Measurements from ENCODE around the gene RCOR2. TPM values are rescaled to one million over a fixed set of nuclear protein-coding genes. Genes with fewer than 3 reads are reported as not detected.

RCOR2 gene
- total RNA-seq, 1 experiment from 2014 or later, result 77.4 TPM

DNA sequence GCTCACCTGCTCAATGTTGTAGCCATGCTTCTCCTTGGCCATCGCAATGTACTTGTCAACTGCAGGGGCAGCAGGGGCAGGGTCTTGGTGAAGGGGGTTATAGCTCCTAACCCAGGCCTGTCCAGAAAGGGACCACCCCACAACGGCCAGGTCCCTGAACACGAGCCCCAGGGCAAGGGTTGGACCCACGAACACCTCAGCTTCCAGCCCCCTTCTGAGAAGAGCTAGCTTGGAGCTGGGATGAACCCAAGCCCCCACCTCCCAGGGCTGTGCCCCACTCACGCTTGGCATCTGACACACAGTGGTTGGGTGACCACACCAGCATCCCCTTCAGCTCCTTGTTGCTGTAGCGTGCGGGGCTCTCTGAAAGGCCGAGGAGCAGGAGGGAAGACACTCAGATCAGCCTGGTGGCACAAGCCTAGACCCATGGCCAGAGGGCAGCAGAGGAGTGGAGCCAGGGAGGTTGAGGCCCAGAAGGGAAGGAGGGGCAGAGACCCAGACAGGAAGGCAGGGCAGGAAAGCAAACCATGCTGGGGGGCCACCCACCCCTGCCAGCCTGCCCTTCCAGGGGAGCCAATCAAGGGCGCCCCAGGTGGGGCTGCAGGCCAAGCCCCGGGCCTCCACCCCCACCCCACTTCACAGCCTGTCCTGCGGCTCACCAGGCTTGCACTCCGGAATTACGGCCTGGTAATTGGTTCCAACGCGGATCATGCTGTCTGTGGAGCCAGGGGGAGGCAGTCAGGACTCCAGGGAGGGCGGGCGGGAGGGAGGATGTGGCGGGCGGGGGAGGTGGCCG is 1.9 kb downstream of the RCOR2 start:
- peaks cover 18% of the 10 kb centered on the region for H3K36me3 Mint-ChIP-seq
- H3K9me3 Mint-ChIP-seq, result no peaks in the 10 kb centered on the region
- ChIA-PET POLR2A (no interaction called here), CTCF (interaction anchor here (0.9 to 6.6 kb wide), 7 partner anchors 9 to 77 kb away, joined by 3 to 94 read pairs (median 6); partner anchors contain the start of gene MARK2)
- no peak overlapping the region for H3K27ac Mint-ChIP-seq
- ATAC-seq (no peak), DNase-seq (ENCODE audit: low spot score) (no peak)
- H3K27me3 Mint-ChIP-seq (ENCODE audit: low read depth), result no peaks in the 10 kb centered on the region
- H3K4me3 Mint-ChIP-seq, result peak overlapping the region; percentile 90
- peaks cover 35% of the 10 kb centered on the region for H3K4me1 Mint-ChIP-seq
- TF ChIP-seq FOXJ3 (CRISPR knock-in tag; IDR thresholded peaks at IDR 0.05; ENCODE audit: borderline replicate concordance) (no peak), SMAD4 (CRISPR knock-in tag; IDR thresholded peaks at IDR 0.05) (no peak), ZNF423 (CRISPR knock-in tag; IDR thresholded peaks at IDR 0.05) (0 out of 2 replicates have a peak, but pooled peaks have one; percentile 18), TP53 (CRISPR knock-in tag; IDR thresholded peaks at IDR 0.05) (0 out of 2 replicates have a peak, but pooled peaks have one; percentile 42), TEAD4 (CRISPR knock-in tag; IDR thresholded peaks at IDR 0.05) (no peak), ZNF317 (CRISPR knock-in tag; IDR thresholded peaks at IDR 0.05; ENCODE audit: borderline replicate concordance, low read depth) (no peak)
- TF ChIP-seq, protein P1, sequence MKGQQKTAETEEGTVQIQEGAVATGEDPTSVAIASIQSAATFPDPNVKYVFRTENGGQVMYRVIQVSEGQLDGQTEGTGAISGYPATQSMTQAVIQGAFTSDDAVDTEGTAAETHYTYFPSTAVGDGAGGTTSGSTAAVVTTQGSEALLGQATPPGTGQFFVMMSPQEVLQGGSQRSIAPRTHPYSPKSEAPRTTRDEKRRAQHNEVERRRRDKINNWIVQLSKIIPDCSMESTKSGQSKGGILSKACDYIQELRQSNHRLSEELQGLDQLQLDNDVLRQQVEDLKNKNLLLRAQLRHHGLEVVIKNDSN (CRISPR knock-in tag; IDR thresholded peaks at IDR 0.05), result no peak
- TF ChIP-seq, protein P2, sequence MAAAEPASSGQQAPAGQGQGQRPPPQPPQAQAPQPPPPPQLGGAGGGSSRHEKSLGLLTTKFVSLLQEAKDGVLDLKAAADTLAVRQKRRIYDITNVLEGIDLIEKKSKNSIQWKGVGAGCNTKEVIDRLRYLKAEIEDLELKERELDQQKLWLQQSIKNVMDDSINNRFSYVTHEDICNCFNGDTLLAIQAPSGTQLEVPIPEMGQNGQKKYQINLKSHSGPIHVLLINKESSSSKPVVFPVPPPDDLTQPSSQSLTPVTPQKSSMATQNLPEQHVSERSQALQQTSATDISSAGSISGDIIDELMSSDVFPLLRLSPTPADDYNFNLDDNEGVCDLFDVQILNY (CRISPR knock-in tag; IDR thresholded peaks at IDR 0.05), result no peak

DNA sequence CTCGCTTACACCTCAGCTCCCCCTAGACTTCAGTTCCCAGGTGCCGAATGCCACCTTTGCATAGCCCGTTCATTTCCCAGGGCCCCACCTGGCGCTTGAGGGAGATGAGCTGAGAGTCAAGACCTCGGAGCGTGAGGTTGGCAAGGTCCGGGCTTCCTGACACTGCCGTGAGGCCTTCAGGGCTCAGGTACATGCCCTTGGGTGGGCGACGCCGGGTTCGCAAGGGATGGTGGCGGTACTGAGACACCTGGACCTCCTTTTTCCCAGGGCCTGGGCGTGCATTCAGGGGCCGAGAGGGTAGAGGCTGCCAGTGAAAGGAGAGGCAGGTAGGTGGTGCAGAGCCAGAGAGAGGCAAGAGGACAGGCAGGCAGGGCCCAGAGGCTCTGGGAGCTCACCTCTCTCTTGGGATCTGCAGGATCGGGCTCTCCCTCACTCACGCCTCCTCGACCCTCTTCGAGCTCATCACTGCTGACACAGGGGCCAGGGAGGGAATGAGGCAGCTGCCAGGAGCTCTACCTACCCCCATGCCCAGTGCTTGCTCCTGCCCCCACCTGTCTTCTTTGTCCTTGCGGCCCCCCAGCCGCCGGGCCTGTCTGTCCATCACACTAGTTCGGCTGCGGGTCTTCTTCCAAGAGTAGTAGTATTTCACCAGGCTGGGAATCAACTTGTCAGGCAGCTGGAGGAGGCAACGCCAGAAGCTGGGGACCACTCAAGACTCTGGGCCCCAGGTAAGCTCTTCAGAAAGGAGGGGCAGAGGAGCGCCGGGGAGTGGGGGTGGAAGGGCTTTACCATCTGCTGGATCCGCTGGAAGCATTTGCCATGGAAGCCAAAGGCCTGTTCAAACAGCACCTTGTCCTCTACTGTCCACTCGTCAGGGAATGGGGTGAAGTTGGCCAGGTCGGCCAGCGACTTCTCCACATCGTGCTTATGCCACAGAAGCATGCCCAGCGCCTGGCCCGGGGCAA is 2.8 kb downstream of the RCOR2 start:
- ChIA-PET CTCF (interaction anchor here (0.6 to 6.5 kb wide), 6 partner anchors 8 to 108 kb away, joined by 3 to 56 read pairs (median 4); no protein-coding TSS in a partner anchor), POLR2A (interaction anchor here (1.3 kb wide), 1 partner anchor 76 kb away, joined by 4 read pairs; the partner anchor contains the start of gene MARK2)
- peaks cover 18% of the 10 kb centered on the region for H3K36me3 Mint-ChIP-seq
- H3K9me3 Mint-ChIP-seq, result no peaks in the 10 kb centered on the region
- no peaks in the 10 kb centered on the region for H3K27me3 Mint-ChIP-seq (ENCODE audit: low read depth)
- H3K4me3 Mint-ChIP-seq, result peak overlapping the region; percentile 47
- H3K4me1 Mint-ChIP-seq, result peaks cover 39% of the 10 kb centered on the region
- DNase-seq (ENCODE audit: low spot score) (no peak), ATAC-seq (no peak)
- H3K27ac Mint-ChIP-seq, result peak overlapping the region; percentile 72; the same call in 1 of the 2 replicates
- no peak for TF ChIP-seq AFF4 (CRISPR knock-in tag; IDR thresholded peaks at IDR 0.05; ENCODE audit: borderline replicate concordance)
- no peak for TF ChIP-seq SP1 (CRISPR knock-in tag; conservative IDR thresholded peaks at IDR 0.05)
- TF ChIP-seq ATF1 (CRISPR knock-in tag; IDR thresholded peaks at IDR 0.05), result no peak
- TF ChIP-seq GABPB1 (CRISPR knock-in tag; IDR thresholded peaks at IDR 0.05), result no peak
- TF ChIP-seq CREB1 (CRISPR knock-in tag; IDR thresholded peaks at IDR 0.05), result no peak
- no peak for TF ChIP-seq ZNF416 (CRISPR knock-in tag; IDR thresholded peaks at IDR 0.05)
- TF ChIP-seq RELA (CRISPR knock-in tag; IDR thresholded peaks at IDR 0.05; ENCODE audit: borderline replicate concordance), result no peak
- no peak for TF ChIP-seq ETV6 (CRISPR knock-in tag; IDR thresholded peaks at IDR 0.05)
- TF ChIP-seq, protein P3, sequence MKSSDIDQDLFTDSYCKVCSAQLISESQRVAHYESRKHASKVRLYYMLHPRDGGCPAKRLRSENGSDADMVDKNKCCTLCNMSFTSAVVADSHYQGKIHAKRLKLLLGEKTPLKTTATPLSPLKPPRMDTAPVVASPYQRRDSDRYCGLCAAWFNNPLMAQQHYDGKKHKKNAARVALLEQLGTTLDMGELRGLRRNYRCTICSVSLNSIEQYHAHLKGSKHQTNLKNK (CRISPR knock-in tag; IDR thresholded peaks at IDR 0.05), result no peak
- TF ChIP-seq, protein P4, sequence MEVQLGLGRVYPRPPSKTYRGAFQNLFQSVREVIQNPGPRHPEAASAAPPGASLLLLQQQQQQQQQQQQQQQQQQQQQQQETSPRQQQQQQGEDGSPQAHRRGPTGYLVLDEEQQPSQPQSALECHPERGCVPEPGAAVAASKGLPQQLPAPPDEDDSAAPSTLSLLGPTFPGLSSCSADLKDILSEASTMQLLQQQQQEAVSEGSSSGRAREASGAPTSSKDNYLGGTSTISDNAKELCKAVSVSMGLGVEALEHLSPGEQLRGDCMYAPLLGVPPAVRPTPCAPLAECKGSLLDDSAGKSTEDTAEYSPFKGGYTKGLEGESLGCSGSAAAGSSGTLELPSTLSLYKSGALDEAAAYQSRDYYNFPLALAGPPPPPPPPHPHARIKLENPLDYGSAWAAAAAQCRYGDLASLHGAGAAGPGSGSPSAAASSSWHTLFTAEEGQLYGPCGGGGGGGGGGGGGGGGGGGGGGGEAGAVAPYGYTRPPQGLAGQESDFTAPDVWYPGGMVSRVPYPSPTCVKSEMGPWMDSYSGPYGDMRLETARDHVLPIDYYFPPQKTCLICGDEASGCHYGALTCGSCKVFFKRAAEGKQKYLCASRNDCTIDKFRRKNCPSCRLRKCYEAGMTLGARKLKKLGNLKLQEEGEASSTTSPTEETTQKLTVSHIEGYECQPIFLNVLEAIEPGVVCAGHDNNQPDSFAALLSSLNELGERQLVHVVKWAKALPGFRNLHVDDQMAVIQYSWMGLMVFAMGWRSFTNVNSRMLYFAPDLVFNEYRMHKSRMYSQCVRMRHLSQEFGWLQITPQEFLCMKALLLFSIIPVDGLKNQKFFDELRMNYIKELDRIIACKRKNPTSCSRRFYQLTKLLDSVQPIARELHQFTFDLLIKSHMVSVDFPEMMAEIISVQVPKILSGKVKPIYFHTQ (CRISPR knock-in tag; IDR thresholded peaks at IDR 0.05), result no peak
- no peak for TF ChIP-seq ZNF396 (CRISPR knock-in tag; IDR thresholded peaks at IDR 0.05; ENCODE audit: borderline replicate concordance)
